Stimulated activated naive B cell treated with anti-CD40 and anti-IgM and Interleukin-4, amounts not matched to agents 10 μg/mL and 1 μg/mL and 100 μg/mL, for 72 hours (primary cell): ENCODE results near the gene JPT1.

ENCODE experiments used
- ATAC-seq, 2 donors: fragments of 150-1000 bp; cut with Tn5 transposase; replicated peaks; 2 replicates each; pipeline ENCODE4 v1.10.0; 2021; ENCODE audit warnings: moderate library complexity in 1 of 2
- DNase-seq: peaks from one replicate; pipeline ENCODE4 v3.0.0; 2021
- H3K27ac Mint-ChIP-seq: one replicate; pipeline ENCODE4 v1.8.0; 2022; ENCODE audit warnings: mild to moderate bottlenecking, mixed read lengths
- H3K27me3 Mint-ChIP-seq, 2 donors: one replicate each; pipeline ENCODE4 v1.8.0; 2022; ENCODE audit warnings: mixed read lengths in 2 of 2
- H3K36me3 Mint-ChIP-seq, 2 donors: one replicate each; pipeline ENCODE4 v1.8.0; 2022; ENCODE audit warnings: mixed read lengths in 2 of 2, mild to moderate bottlenecking in 1 of 2
- H3K4me1 Mint-ChIP-seq, 2 donors: one replicate each; pipeline ENCODE4 v1.8.0; 2022; ENCODE audit warnings: mixed read lengths in 2 of 2, mild to moderate bottlenecking in 1 of 2
- H3K4me3 Mint-ChIP-seq, 2 donors: one replicate each; pipeline ENCODE4 v1.8.0; 2022; ENCODE audit warnings: mild to moderate bottlenecking in 2 of 2, mixed read lengths in 2 of 2, moderate library complexity in 1 of 2
- H3K9me3 Mint-ChIP-seq, 2 donors: one replicate each; pipeline ENCODE4 v1.8.0; 2022; ENCODE audit warnings: mixed read lengths in 2 of 2, mild to moderate bottlenecking in 1 of 2

Gene JPT1, protein sequence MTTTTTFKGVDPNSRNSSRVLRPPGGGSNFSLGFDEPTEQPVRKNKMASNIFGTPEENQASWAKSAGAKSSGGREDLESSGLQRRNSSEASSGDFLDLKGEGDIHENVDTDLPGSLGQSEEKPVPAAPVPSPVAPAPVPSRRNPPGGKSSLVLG

DNA sequence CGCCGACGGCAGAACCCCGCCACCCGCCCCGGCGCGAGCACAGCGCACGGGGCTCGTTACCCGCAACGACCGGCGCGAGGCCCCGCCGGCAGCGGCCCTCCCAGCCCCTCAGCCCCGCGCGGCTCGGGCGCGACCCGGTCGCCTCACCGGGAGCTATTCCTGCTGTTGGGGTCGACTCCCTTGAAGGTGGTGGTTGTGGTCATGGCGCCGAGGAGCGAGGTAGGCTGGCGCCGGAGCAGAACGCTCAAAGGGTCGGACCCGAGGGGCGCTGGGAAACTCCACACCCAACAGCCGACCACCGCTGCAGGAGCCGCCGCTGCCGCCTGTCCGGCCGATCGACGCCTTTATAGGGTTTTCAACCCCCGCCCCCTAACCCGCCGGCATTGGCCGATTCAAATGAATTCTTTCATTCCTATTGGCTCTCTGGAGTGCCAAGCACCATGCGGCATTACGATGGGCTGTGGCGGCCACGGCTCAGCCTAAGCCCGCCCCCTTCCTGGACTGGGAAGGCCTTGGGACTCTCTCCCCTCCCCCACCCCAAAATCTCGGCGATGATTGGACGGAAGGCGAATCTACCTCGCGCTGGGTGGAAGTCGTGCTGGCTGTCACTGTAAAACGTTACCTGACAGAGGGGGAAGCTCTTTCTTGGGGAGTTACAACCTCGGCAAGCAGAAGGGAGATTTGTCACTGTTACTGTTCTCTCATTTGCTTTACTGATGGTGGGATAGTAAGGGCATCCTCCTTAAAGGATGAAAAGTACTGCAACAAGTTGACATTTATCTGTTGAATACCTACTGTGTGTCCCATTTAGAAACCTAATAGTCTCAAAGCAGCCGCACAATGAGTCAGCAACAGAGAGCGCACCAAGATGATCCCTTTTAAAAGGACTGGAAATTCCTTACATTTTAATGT, at the start of gene JPT1:
Gene JPT1, minus strand, starts transcription at position 318 of the 912 bp plus-strand sequence. Its CDS starts 115 bp downstream, at position 203.
- Mint-ChIP-seq H3K4me1 (peaks cover 11 to 31% of the 10 kb centered on the region in 2 donors), H3K27me3 (no peaks in the 10 kb centered on the region), H3K27ac (peak within 1 kb of the TSS; percentile 95), H3K4me3 (peak within 1 kb of the TSS; percentile 92 to 95), H3K9me3 (no peaks in the 10 kb centered on the region), H3K36me3 (peaks cover 4 to 17% of the 10 kb centered on the region in 2 donors)
- ATAC-seq: peak; percentile 97 to 98
- DNase-seq: peak; percentile 96

DNA sequence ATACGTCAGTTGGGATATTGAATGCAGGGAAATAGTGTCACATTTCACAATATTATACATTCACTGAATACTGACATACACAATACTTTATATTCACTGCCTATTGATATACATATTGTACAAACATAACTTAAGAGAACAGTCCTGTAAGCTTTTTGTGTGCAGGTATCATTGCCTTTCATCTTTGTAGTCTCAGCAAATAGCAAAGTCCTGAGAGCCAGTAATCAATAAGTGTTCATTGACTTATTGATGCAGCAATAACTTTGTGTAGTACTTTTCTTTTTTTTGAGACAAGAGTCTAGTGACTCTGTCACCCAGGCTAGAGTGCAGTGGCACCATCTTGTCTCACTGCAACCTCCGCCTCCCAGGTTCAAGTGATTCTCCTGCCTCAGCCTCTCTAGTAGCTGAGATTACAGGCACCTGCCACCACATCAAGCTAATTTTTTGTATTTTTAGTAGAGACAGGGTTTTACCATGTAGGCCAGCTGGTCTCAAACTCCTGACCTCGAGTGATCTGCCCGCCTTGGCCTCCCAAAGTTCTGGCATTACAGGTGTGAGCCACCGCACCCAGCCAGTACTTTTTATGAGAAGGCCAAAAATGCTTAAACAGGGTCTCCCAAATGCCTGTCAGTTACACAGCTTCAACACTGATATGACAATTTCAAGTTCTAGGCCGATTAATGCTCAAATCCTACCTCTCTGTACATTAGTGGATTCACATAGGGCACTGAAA, 45.7 kb upstream of the JPT1 start:
- no peak for DNase-seq
- H3K27me3 Mint-ChIP-seq: peaks cover 0 to 4% of the 10 kb centered on the region in 2 donors
- no peaks in the 10 kb centered on the region for H3K36me3 Mint-ChIP-seq
- peaks cover 4 to 6% of the 10 kb centered on the region in 2 donors for H3K4me1 Mint-ChIP-seq
- ATAC-seq: no peak
- no peak overlapping the region for H3K27ac Mint-ChIP-seq
- no peak overlapping the region for H3K4me3 Mint-ChIP-seq
- H3K9me3 Mint-ChIP-seq: no peaks in the 10 kb centered on the region

DNA sequence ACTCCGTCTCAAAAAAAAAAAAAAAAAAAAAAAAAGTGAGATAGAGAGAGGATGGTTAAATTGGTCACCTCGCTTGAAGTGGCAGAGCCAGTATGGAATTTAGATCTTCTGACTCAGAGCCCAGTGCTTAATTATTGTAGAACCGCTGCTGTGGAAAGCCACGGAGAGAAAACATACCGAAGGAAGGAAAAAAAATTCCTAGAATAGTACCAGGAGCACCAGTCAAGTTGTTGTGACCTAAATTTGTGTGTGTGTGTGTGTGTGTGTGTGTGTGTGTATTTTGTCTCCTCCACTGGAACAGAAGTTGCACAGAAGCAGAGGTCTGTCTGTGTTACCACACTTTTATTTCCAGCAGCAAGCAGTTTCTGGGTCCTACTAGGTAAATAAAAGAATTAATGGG, 40.6 kb upstream of the JPT1 start:
- H3K27me3 Mint-ChIP-seq: peaks cover 0 to 4% of the 10 kb centered on the region in 2 donors
- H3K36me3 Mint-ChIP-seq: no peaks in the 10 kb centered on the region
- no peak for ATAC-seq
- H3K4me1 Mint-ChIP-seq: no peaks in the 10 kb centered on the region
- no peak overlapping the region for H3K27ac Mint-ChIP-seq
- no peak overlapping the region for H3K4me3 Mint-ChIP-seq
- no peak for DNase-seq
- no peaks in the 10 kb centered on the region for H3K9me3 Mint-ChIP-seq

DNA sequence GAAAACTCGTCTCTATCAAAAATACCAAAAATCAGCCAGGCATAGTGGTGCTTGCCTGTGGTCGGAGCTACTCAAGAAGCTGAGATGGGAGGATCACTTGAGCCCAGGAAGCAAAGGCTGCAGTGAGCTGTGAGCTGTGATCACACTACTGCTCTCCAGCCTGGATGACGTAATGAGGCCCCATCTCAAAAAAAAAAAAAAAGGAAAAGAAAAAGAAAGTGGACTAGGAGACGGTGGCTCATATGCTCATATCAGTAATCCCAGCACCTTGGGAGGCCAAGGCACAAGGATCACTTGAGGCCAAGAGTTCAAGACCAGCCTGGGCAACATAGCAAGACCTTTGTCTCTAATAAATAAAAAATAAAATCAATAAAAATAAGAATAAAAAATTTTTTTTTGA, 37.3 kb upstream of the JPT1 start:
- Mint-ChIP-seq H3K4me1 (peaks cover 0 to 7% of the 10 kb centered on the region in 2 donors), H3K27ac (no peak overlapping the region), H3K4me3 (no peak overlapping the region), H3K9me3 (no peaks in the 10 kb centered on the region), H3K27me3 (no peaks in the 10 kb centered on the region), H3K36me3 (no peaks in the 10 kb centered on the region)
- no peak for DNase-seq
- no peak for ATAC-seq

DNA sequence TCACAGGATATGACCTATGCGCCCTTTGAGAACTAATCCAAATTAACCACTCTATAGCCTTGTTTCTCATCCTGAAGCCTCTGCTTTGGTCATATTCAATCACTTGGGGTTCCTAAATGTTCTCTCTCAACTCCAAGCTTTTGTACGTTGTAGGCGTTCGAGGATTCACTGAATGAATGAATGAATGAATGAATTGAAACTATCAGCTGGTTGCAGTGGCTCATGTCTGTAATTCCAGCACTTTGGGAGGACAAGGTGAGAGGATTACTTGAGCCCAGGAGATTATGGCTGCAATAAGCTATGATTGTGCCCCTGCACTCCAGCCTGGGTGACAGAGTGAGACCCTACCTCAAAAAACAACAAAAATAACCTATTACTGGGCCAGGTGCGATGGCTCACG, 34.3 kb upstream of the JPT1 start:
- no peak overlapping the region for H3K4me3 Mint-ChIP-seq
- ATAC-seq: no peak
- H3K27ac Mint-ChIP-seq: no peak overlapping the region
- H3K4me1 Mint-ChIP-seq: peaks cover 10 to 18% of the 10 kb centered on the region in 2 donors
- H3K36me3 Mint-ChIP-seq: peaks cover 0 to 2% of the 10 kb centered on the region in 2 donors
- no peak for DNase-seq
- no peaks in the 10 kb centered on the region for H3K9me3 Mint-ChIP-seq
- no peaks in the 10 kb centered on the region for H3K27me3 Mint-ChIP-seq

DNA sequence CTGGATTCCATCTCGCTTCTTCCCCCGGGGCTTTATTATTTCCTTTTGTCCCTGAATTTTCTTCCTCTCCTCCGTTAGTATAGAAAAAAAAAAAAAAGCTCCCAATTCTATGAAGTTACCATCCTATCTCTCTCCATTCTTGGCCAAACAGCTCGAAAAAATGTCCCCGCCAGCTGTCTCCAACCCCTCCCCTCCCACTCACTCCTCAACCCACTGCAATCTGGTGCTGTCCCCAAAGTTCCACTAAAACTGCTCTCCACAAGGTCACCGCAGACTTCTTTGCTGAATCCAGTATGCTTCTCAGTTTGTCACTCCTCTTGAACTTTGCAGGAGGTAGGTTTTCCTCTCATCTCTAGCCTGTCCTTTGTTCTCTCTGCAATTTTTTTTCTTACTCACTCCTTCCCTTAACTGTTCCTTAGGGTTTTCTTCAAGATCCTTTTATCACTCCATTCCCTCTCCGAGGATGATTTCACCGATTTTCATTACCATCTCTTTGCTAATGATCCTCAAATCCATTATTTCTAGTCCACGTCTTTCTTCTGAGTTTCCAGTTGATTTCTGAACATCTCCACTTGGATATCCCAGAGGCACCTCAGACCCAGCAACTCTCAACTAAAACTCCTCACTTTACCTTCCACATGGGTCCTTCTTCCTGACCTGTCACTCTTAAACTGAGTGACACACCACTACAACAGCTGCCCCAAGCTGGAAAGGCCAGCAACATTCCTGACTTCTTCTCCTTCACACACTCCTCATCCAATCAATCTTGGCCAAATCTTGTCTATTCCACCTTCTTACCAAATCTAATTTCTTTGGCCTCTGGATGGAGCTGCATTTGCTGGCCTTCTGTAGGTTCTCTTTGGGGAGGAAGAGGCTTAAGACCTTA, 29.9 kb upstream of the JPT1 start:
- no peak for DNase-seq
- Mint-ChIP-seq H3K27me3 (no peaks in the 10 kb centered on the region), H3K9me3 (no peaks in the 10 kb centered on the region), H3K27ac (peak overlapping the region; percentile 98), H3K36me3 (peaks cover 6 to 12% of the 10 kb centered on the region in 2 donors), H3K4me1 (peaks cover 18 to 39% of the 10 kb centered on the region in 2 donors), H3K4me3 (peak overlapping the region; percentile 87 to 91)
- no peak for ATAC-seq

DNA sequence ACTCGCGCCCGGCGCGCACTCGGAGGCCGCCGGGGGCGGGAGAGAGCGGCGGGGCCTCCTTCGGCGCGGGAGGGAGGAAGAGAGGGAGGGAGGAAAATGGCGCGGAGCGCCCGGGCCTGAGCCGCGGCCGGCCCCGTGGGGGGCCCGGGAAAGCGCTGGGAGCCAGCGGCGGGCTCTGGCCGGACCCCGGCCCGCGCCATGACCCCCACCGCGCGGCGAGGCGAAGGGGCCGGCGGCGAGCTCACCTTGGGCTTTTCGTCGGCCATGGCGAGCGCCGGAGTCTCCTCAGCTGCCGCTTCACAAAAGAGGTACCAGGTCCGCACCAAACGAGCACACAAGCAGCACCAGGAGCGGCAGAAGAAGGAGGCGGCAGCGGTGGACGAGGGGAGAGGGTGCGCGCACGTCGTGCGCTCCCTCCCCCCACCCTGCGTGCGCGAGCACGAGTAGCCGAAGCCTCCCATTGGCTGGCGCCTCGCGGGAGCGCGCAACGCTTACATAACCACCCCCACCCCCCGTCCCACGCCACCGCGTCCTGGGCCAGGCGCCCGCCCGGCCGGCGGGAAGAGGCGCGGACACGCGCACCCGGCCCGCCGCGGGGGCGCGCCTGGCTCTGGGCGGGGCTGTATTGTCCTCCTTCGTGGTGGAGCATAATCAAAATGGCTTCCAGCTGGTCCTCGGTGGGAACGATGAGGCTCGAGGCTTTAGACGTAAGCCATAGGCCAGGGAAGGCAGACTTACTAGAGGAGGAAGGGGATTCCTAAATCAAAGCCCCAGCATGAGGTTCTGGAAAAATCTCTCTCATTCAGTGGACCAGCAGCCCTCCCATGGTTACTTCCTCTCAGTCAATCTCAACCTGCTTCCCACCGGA, 28.5 kb upstream of the JPT1 start, which contains the start of gene SUMO2:
Gene SUMO2, minus strand, starts transcription at position 391 of the 868 bp plus-strand sequence. Its CDS starts 125 bp downstream, at position 266.
- ATAC-seq: peak; percentile 83 to 87
- H3K27ac Mint-ChIP-seq: peak within 1 kb of the TSS; percentile 98
- no peaks in the 10 kb centered on the region for H3K27me3 Mint-ChIP-seq
- peaks cover 18 to 35% of the 10 kb centered on the region in 2 donors for H3K4me1 Mint-ChIP-seq
- peak within 1 kb of the TSS; percentile 87 to 91 for H3K4me3 Mint-ChIP-seq
- DNase-seq: peak; percentile 92
- no peaks in the 10 kb centered on the region for H3K9me3 Mint-ChIP-seq
- peaks cover 8 to 12% of the 10 kb centered on the region in 2 donors for H3K36me3 Mint-ChIP-seq

DNA sequence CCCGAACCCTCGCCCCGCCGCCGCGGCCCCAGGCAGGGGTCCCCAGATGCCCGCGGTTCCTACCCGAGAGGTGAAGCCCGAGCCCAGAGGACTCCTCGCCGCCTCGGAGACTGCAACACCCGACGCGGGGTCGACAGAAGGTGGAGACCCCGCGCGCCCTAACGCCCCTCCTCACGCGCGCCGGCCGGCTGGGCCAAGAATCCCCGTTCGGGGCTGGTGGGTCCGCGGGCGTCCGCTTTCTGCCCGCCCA, 27.9 kb upstream of the JPT1 start:
- Mint-ChIP-seq H3K27ac (peak overlapping the region; percentile 97), H3K4me3 (peak overlapping the region; percentile 87 to 91), H3K4me1 (peaks cover 18 to 35% of the 10 kb centered on the region in 2 donors), H3K27me3 (no peaks in the 10 kb centered on the region), H3K36me3 (peaks cover 8 to 12% of the 10 kb centered on the region in 2 donors), H3K9me3 (no peaks in the 10 kb centered on the region)
- no peak for DNase-seq
- no peak for ATAC-seq

DNA sequence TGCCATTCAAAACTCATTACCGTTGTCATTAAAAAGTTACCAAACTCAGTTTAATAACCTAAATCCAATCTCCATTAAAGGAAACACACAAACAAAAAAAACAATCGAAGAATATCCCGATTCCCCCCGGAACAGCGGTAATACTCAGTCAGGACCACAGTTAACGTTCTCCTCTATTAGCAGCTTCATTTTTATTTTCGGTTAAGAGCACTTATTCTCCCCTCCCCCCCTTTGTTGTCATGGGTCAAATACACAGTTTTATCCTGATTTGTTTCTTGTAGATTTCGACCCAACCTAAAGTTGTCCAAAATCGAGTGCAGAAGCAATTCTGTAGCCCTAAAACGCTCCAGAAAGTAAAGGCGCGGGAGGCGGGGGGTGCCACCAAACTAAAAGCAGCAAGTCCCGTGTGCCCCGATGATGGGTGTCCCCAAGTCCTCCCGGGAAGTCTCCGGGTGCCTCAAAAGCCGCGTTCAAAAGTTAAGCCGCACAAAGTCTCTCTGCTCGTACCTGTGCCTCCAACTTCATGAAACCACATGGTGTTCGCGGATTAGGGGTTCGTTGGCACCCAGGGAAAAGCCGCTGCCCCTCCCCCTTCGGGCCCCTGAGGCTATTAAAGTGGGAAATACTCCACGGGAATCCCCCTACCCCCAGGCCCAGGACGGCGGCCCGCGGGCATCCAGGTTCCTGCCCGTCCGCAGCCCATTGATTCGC, 27.5 kb upstream of the JPT1 start:
- peaks cover 20 to 37% of the 10 kb centered on the region in 2 donors for H3K4me1 Mint-ChIP-seq
- DNase-seq (peak; percentile 21), ATAC-seq (peak; percentile 4 to 22)
- no peaks in the 10 kb centered on the region for H3K27me3 Mint-ChIP-seq
- H3K4me3 Mint-ChIP-seq: peak overlapping the region; percentile 87 to 91
- peaks cover 10 to 15% of the 10 kb centered on the region in 2 donors for H3K36me3 Mint-ChIP-seq
- peak overlapping the region; percentile 97 for H3K27ac Mint-ChIP-seq
- no peaks in the 10 kb centered on the region for H3K9me3 Mint-ChIP-seq

DNA sequence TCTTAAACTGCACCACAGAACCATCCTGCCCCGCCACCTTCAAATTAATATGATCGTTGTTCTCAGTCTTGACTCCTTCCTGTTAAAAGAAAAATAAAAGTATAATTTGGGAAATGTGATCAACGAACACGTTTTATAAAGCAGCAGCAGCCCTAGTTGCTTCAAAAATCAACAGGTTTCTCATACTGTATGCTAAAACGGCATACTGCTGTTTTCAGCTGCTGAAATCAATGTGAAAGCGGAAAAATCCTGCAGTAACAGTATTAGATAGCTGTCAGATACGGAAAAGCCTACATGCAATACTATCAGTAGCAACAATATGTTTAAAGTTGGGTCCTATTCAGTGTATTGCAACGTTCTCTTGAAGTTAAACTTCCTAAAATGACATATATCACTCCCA, 26.8 kb upstream of the JPT1 start:
- Mint-ChIP-seq H3K9me3 (no peaks in the 10 kb centered on the region), H3K4me1 (peaks cover 20 to 44% of the 10 kb centered on the region in 2 donors), H3K27ac (peak overlapping the region; percentile 97), H3K27me3 (no peaks in the 10 kb centered on the region), H3K36me3 (peaks cover 15 to 18% of the 10 kb centered on the region in 2 donors), H3K4me3 (peak overlapping the region; percentile 87 to 91)
- ATAC-seq (no peak), DNase-seq (no peak)

DNA sequence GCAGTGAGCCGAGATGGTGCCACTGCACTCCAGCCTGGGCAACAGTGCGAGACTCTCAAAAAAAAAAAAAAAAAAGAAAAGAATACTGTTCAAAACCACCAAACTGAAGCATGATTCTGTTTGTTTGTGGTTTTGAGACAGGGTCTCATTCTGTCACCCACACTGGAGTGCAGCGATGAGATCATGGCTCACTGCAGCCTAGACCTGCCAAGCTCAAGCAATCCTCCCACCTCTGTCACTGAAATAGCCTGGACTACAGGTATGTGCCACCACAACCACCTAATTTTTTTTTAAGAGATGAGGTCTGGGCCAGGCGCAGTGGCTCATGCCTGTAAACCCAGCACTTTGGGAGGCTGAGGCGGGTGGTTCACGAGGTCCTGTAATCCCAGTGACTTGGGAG, 24.1 kb upstream of the JPT1 start:
- DNase-seq (no peak), ATAC-seq (no peak)
- no peaks in the 10 kb centered on the region for H3K9me3 Mint-ChIP-seq
- H3K36me3 Mint-ChIP-seq: peaks cover 22 to 28% of the 10 kb centered on the region in 2 donors
- H3K27me3 Mint-ChIP-seq: no peaks in the 10 kb centered on the region
- no peak overlapping the region for H3K4me3 Mint-ChIP-seq
- H3K4me1 Mint-ChIP-seq: peaks cover 11 to 40% of the 10 kb centered on the region in 2 donors
- H3K27ac Mint-ChIP-seq: no peak overlapping the region

DNA sequence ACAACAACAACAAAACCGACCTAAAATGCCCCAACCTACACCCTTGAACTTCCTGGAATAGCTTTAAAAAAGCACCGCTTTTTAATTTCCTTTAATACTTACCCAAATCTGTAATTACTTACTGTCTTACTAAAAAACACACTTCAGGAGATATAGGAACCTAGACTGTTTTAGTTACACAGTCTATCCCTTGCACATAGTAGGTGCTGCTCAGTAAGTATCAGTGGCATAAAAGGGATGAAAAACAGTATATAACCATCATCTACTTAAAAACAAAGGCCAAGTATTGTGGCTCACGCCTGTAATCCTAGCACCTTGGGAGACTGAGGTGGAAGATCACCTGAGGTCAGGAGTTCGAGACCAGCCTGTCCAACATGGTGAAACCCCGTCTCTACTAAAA, 22.3 kb upstream of the JPT1 start:
- H3K9me3 Mint-ChIP-seq: no peaks in the 10 kb centered on the region
- peak overlapping the region; percentile 20 for H3K27ac Mint-ChIP-seq
- peaks cover 9 to 41% of the 10 kb centered on the region in 2 donors for H3K4me1 Mint-ChIP-seq
- ATAC-seq (no peak), DNase-seq (no peak)
- peaks cover 29 to 38% of the 10 kb centered on the region in 2 donors for H3K36me3 Mint-ChIP-seq
- H3K27me3 Mint-ChIP-seq: no peaks in the 10 kb centered on the region
- H3K4me3 Mint-ChIP-seq: no peak overlapping the region
